NCI-H345 (cell line): ENCODE results near the gene SLC3A2.
"Not testable (repeated sequence)": the region's sequence is repeated elsewhere in the genome, so short reads cannot be mapped to it uniquely, and the experiment has no call there.

Source experiments
- DNase-seq: peaks from one replicate; lab custom pipeline; 2025; lab: John Stamatoyannopoulos, UW

Gene SLC3A2

GRCh38 chr11:62930666-62931065, 50.0 kb downstream of the SLC3A2 start:
- DNase-seq: no peak

- DNase-seq: no peak
Measured at GRCh38 chr11:62931499-62932278, 51.0 kb downstream of the SLC3A2 start.

- DNase-seq: no peak
Measured at GRCh38 chr11:62933285-62933684, 52.6 kb downstream of the SLC3A2 start.

GRCh38 chr11:62933750-62934495, 53.2 kb downstream of the SLC3A2 start:
- DNase-seq: no peak

- no peak for DNase-seq
Measured at GRCh38 chr11:62934496-62934785, 53.7 kb downstream of the SLC3A2 start.

DNA sequence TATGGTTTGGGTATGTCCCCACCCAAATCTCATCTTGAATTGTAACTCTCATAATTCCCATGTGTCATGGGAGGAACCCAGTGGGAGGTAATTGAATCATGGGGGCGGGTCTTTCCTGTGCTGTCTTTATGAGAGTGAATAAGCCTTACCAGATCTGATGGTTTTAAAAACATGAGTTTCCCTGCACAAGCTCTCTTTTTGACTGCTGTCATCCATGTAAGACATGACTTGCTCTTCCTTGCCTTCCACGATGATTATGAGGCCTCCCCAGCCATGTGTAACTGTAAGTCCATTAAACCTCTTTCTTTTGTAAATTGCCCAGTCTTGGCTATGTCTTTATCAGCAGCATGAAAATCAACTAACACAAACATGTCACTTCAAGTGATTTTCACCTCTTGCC, 56.8 kb downstream of the SLC3A2 start:
- DNase-seq: not testable (repeated sequence)
